ENCODE measurements around the gene C1orf216. TPM values are rescaled to one million over a fixed set of nuclear protein-coding genes. Genes with fewer than 3 reads are reported as not detected.
"Not testable (repeated sequence)": the region's sequence is repeated elsewhere in the genome, so short reads cannot be mapped to it uniquely, and the experiment has no call there.

C1orf216 gene
- polyA plus RNA-seq, 1 experiment, result 18.6 TPM

GRCh38 chr1:35714921-35715567, 3.6 kb downstream of the C1orf216 start:
- Histone ChIP-seq H3K36me3 (ENCODE audit: control insufficient read depth, insufficient read depth, low read length) (peaks cover 7% of the 10 kb centered on the region), H3K4me3 (ENCODE audit: low read depth, low read length) (no peak overlapping the region), H3K27me3 (ENCODE audit: control insufficient read depth, insufficient read depth, low read length) (no peaks in the 10 kb centered on the region)
- ChIA-PET CTCF (interaction anchor here (0.6 to 7.6 kb wide), 28 partner anchors 8 to 281 kb away, joined by 3 to 75 read pairs (median 6); partner anchors contain the start of genes CLSPN and TFAP2E), POLR2A (interaction anchor here (1.0 kb wide), 1 partner anchor 150 kb away, joined by 3 read pairs; no protein-coding TSS in a partner anchor)
- TF ChIP-seq, protein P1, sequence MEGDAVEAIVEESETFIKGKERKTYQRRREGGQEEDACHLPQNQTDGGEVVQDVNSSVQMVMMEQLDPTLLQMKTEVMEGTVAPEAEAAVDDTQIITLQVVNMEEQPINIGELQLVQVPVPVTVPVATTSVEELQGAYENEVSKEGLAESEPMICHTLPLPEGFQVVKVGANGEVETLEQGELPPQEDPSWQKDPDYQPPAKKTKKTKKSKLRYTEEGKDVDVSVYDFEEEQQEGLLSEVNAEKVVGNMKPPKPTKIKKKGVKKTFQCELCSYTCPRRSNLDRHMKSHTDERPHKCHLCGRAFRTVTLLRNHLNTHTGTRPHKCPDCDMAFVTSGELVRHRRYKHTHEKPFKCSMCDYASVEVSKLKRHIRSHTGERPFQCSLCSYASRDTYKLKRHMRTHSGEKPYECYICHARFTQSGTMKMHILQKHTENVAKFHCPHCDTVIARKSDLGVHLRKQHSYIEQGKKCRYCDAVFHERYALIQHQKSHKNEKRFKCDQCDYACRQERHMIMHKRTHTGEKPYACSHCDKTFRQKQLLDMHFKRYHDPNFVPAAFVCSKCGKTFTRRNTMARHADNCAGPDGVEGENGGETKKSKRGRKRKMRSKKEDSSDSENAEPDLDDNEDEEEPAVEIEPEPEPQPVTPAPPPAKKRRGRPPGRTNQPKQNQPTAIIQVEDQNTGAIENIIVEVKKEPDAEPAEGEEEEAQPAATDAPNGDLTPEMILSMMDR (IDR thresholded peaks at IDR 0.05; ENCODE audit: insufficient read depth, low read depth, low read length), result no peak
- DNase-seq (ENCODE audit: low read depth), result no peak

- H3K36me3 ChIP-seq (ENCODE audit: control insufficient read depth, insufficient read depth, low read length); POLR2A ChIA-PET; H3K27me3 ChIP-seq (ENCODE audit: control insufficient read depth, insufficient read depth, low read length); DNase-seq (ENCODE audit: low read depth); H3K4me3 ChIP-seq (ENCODE audit: low read depth, low read length): not testable (repeated sequence)
- CTCF ChIA-PET, result interaction anchor here (7.6 kb wide), 1 partner anchor 16 kb away, joined by 75 read pairs; no protein-coding TSS in a partner anchor
These were observed 7.6 kb downstream of the C1orf216 start for GRCh38 chr1:35711098-35711497.

DNA sequence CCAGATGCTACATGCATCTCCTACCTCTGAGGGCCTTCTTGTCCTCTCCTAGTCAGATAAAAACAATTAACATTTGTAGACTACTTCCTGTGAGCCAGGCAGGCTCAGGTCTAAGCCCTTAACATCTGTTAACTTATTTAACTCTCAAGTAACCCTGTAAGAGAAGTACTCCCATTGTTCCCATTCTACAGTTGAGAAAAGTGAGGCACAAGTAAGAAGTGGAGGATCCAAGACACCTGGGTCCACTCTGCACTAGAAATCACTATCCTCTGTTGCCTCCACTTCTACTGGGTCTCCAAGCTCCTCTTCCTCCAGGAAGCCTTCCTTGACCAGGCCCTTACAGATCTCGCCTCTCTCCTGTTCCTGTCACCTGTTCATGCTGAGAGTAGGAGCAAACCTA, 9.7 kb downstream of the C1orf216 start:
- ChIA-PET POLR2A (no interaction called here), CTCF (interaction anchor here (1.6 kb wide), 1 partner anchor 22 kb away, joined by 3 read pairs; no protein-coding TSS in a partner anchor)
- peaks cover 1% of the 10 kb centered on the region; the same call in 1 of the 2 replicates for H3K27me3 ChIP-seq (ENCODE audit: control insufficient read depth, insufficient read depth, low read length)
- TF ChIP-seq, protein P1 (IDR thresholded peaks at IDR 0.05; ENCODE audit: insufficient read depth, low read depth, low read length), result no peak
- peaks cover 1% of the 10 kb centered on the region; the same call in 1 of the 2 replicates for H3K36me3 ChIP-seq (ENCODE audit: control insufficient read depth, insufficient read depth, low read length)
- H3K4me3 ChIP-seq (ENCODE audit: low read depth, low read length), result no peak overlapping the region
- DNase-seq (ENCODE audit: low read depth), result no peak

DNA sequence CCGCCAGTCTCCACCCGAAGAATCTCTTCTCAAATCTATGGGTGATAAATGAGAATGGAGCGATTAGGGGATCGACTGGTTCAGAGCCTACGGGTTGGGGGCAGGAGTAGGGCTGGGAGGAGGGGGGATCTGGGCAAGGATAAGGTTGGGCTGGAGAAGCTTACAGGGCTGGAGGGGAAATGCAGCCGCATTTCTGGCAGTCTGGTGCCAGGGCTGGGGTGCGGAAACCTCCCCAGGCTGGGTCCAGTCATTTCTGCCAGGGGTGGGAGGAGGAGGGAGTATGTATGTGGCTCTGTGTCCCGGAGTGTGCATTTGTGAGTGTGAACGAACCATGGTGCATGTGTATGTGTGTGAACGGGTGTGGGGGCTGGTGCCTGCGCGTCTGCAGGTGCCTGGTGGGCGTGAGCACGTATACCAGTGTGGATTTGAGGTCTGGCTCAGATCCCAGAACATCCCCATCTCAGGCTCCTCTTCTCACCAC, 10.2 kb downstream of the C1orf216 start:
- Histone ChIP-seq H3K27me3 (ENCODE audit: control insufficient read depth, insufficient read depth, low read length) (peaks cover 1% of the 10 kb centered on the region; the same call in 1 of the 2 replicates), H3K36me3 (ENCODE audit: control insufficient read depth, insufficient read depth, low read length) (no peaks in the 10 kb centered on the region), H3K4me3 (ENCODE audit: low read depth, low read length) (peak overlapping the region; percentile 46)
- no peak for DNase-seq (ENCODE audit: low read depth)
- CTCF ChIA-PET, result interaction anchor here (1.6 kb wide), 2 partner anchors 16 to 22 kb away, joined by 3 to 4 read pairs; no protein-coding TSS in a partner anchor
- POLR2A ChIA-PET, result no interaction called here
- TF ChIP-seq, protein P1 (IDR thresholded peaks at IDR 0.05; ENCODE audit: insufficient read depth, low read depth, low read length), result no peak

GRCh38 chr1:35707601-35708440, 10.9 kb downstream of the C1orf216 start:
- H3K27me3 ChIP-seq (ENCODE audit: control insufficient read depth, insufficient read depth, low read length), result peaks cover 4% of the 10 kb centered on the region; the same call in 1 of the 2 replicates
- DNase-seq (ENCODE audit: low read depth), result no peak
- ChIA-PET POLR2A (no interaction called here), CTCF (interaction anchor here (0.5 to 2.0 kb wide), 6 partner anchors 8 to 312 kb away, joined by 3 to 15 read pairs (median 4); no protein-coding TSS in a partner anchor)
- no peaks in the 10 kb centered on the region for H3K36me3 ChIP-seq (ENCODE audit: control insufficient read depth, insufficient read depth, low read length)
- TF ChIP-seq, protein P1 (IDR thresholded peaks at IDR 0.05; ENCODE audit: insufficient read depth, low read depth, low read length), result no peak
- H3K4me3 ChIP-seq (ENCODE audit: low read depth, low read length), result peak overlapping the region; percentile 46

Measured in BJ (cell line).